Activated naive CD8-positive, alpha-beta T cell treated with anti-CD3 and anti-CD28 coated beads, Interleukin-2, amount 10 ng/mL, durations not matched to agents 7 days and 5 days (primary cell): ENCODE measurements around the gene HIGD1B. TPM values are rescaled to one million over a fixed set of nuclear protein-coding genes. Genes with fewer than 3 reads are reported as not detected.
A peak's percentile ranks its signal among the peaks of the same experiment; 100 is the strongest.

Source experiments
- ATAC-seq: fragments of 150-1000 bp; cut with Tn5 transposase; one replicate; pipeline ENCODE4 v1.10.0; 2021; ENCODE audit warnings: low read depth, moderate library complexity
- POLR2A ChIA-PET: fragments of 350-600 bp; sonication (Branson Sonifier 250); formaldehyde crosslinking; loops from one replicate; lab custom pipeline; 2021; ENCODE audit warnings: antibody characterized with exemption; lab: Charles Lee
- DNase-seq: peaks from one replicate; pipeline ENCODE4 v3.0.0; 2021
- H3K27ac Mint-ChIP-seq: one replicate; pipeline ENCODE4 v1.8.0; 2022; ENCODE audit warnings: mild to moderate bottlenecking, mixed read lengths
- H3K27me3 Mint-ChIP-seq: one replicate; pipeline ENCODE4 v1.8.0; 2022; ENCODE audit warnings: mild to moderate bottlenecking, moderate library complexity, mixed read lengths
- H3K36me3 Mint-ChIP-seq: one replicate; pipeline ENCODE4 v1.8.0; 2021; ENCODE audit warnings: mild to moderate bottlenecking, mixed read lengths
- H3K4me1 Mint-ChIP-seq: one replicate; pipeline ENCODE4 v1.8.0; 2021; ENCODE audit warnings: mixed read lengths
- H3K4me3 Mint-ChIP-seq: one replicate; pipeline ENCODE4 v1.8.0; 2022; ENCODE audit warnings: mild to moderate bottlenecking, moderate library complexity, mixed read lengths
- H3K9me3 Mint-ChIP-seq: one replicate; pipeline ENCODE4 v1.8.0; 2021; ENCODE audit warnings: mixed read lengths
- total RNA-seq, 2 experiments: library from RNA; stranded (reverse); gene quantifications; one replicate each; pipeline ENCODE4 v1.2.3, GENCODE V29; 2021

Gene HIGD1B
- total RNA-seq, 2 experiments from 2014 or later, result not detected

- Mint-ChIP-seq H3K4me1 (peaks cover 6% of the 10 kb centered on the region), H3K36me3 (no peaks in the 10 kb centered on the region), H3K4me3 (no peak overlapping the region), H3K27me3 (peaks cover 66% of the 10 kb centered on the region), H3K27ac (no peak overlapping the region), H3K9me3 (no peaks in the 10 kb centered on the region)
- DNase-seq (no peak), ATAC-seq (no peak)
- POLR2A ChIA-PET, result no interaction called here
Observed at GRCh38 chr17:44827863-44828262, 19.8 kb upstream of the HIGD1B start.

GRCh38 chr17:44828919-44829522 is 18.7 kb upstream of the HIGD1B start:
- H3K4me1 Mint-ChIP-seq, result peaks cover 6% of the 10 kb centered on the region
- H3K4me3 Mint-ChIP-seq, result peak overlapping the region; percentile 78
- H3K9me3 Mint-ChIP-seq, result no peaks in the 10 kb centered on the region
- H3K27me3 Mint-ChIP-seq, result peaks cover 72% of the 10 kb centered on the region
- no peaks in the 10 kb centered on the region for H3K36me3 Mint-ChIP-seq
- no peak for DNase-seq
- peak overlapping the region; percentile 5 for H3K27ac Mint-ChIP-seq
- POLR2A ChIA-PET, result interaction anchor here (0.6 kb wide), 1 partner anchor 32 kb away, joined by 5 read pairs; no protein-coding TSS in a partner anchor
- peak; percentile 19 for ATAC-seq

GRCh38 chr17:44829523-44830358 is 17.9 kb upstream of the HIGD1B start, which contains the start of gene GJC1:
Gene GJC1, minus strand, starts transcription at chr17:44830287. Its CDS starts 24,470 bp downstream, at chr17:44805817.
- Mint-ChIP-seq H3K4me1 (peaks cover 6% of the 10 kb centered on the region), H3K36me3 (no peaks in the 10 kb centered on the region), H3K27me3 (peaks cover 71% of the 10 kb centered on the region), H3K27ac (peak within 1 kb of the TSS; percentile 5), H3K4me3 (peak within 1 kb of the TSS; percentile 78), H3K9me3 (no peaks in the 10 kb centered on the region)
- DNase-seq (peak; percentile 58), ATAC-seq (peak; percentile 61)
- POLR2A ChIA-PET, result no interaction called here

- Mint-ChIP-seq H3K36me3 (no peaks in the 10 kb centered on the region), H3K4me3 (peak overlapping the region; percentile 74), H3K27ac (no peak overlapping the region), H3K4me1 (peaks cover 6% of the 10 kb centered on the region), H3K9me3 (no peaks in the 10 kb centered on the region), H3K27me3 (peaks cover 74% of the 10 kb centered on the region)
- peak; percentile 46 for DNase-seq
- POLR2A ChIA-PET, result interaction anchor here (0.7 to 1.5 kb wide), 2 partner anchors 55 to 166 kb away, joined by 3 to 4 read pairs; no protein-coding TSS in a partner anchor
- peak; percentile 35 for ATAC-seq
Observed at GRCh38 chr17:44830359-44831288, 17.1 kb upstream of the HIGD1B start.

- POLR2A ChIA-PET, result interaction anchor here (0.7 to 1.5 kb wide), 2 partner anchors 56 to 165 kb away, joined by 3 to 4 read pairs; no protein-coding TSS in a partner anchor
- Mint-ChIP-seq H3K36me3 (no peaks in the 10 kb centered on the region), H3K27me3 (peaks cover 68% of the 10 kb centered on the region), H3K27ac (no peak overlapping the region), H3K4me1 (peaks cover 6% of the 10 kb centered on the region), H3K9me3 (no peaks in the 10 kb centered on the region), H3K4me3 (no peak overlapping the region)
- ATAC-seq (no peak), DNase-seq (no peak)
Observed at GRCh38 chr17:44831371-44831770, 16.3 kb upstream of the HIGD1B start.

GRCh38 chr17:44832805-44833204 is 14.9 kb upstream of the HIGD1B start:
- no peaks in the 10 kb centered on the region for H3K9me3 Mint-ChIP-seq
- H3K27ac Mint-ChIP-seq, result no peak overlapping the region
- peaks cover 56% of the 10 kb centered on the region for H3K27me3 Mint-ChIP-seq
- POLR2A ChIA-PET, result interaction anchor here (0.6 kb wide), 1 partner anchor 108 kb away, joined by 3 read pairs; no protein-coding TSS in a partner anchor
- H3K36me3 Mint-ChIP-seq, result no peaks in the 10 kb centered on the region
- H3K4me3 Mint-ChIP-seq, result no peak overlapping the region
- H3K4me1 Mint-ChIP-seq, result peaks cover 6% of the 10 kb centered on the region
- no peak for ATAC-seq
- DNase-seq, result no peak

- no peaks in the 10 kb centered on the region for H3K9me3 Mint-ChIP-seq
- H3K27me3 Mint-ChIP-seq, result peaks cover 25% of the 10 kb centered on the region
- no peaks in the 10 kb centered on the region for H3K4me1 Mint-ChIP-seq
- H3K4me3 Mint-ChIP-seq, result no peak overlapping the region
- DNase-seq (no peak), ATAC-seq (no peak)
- no peaks in the 10 kb centered on the region for H3K36me3 Mint-ChIP-seq
- POLR2A ChIA-PET, result interaction anchor here (0.6 to 0.7 kb wide), 2 partner anchors 147 to 499 kb away, joined by 3 to 5 read pairs; no protein-coding TSS in a partner anchor
- H3K27ac Mint-ChIP-seq, result no peak overlapping the region
Observed at GRCh38 chr17:44837196-44837595, 10.5 kb upstream of the HIGD1B start.

GRCh38 chr17:44840274-44840673 is 7.4 kb upstream of the HIGD1B start:
- no peak overlapping the region for H3K27ac Mint-ChIP-seq
- ATAC-seq (peak; percentile 36), DNase-seq (no peak)
- POLR2A ChIA-PET, result interaction anchor here (0.6 kb wide), 1 partner anchor 22 kb away, joined by 3 read pairs; no protein-coding TSS in a partner anchor
- no peak overlapping the region for H3K4me3 Mint-ChIP-seq
- no peaks in the 10 kb centered on the region for H3K9me3 Mint-ChIP-seq
- H3K36me3 Mint-ChIP-seq, result no peaks in the 10 kb centered on the region
- H3K4me1 Mint-ChIP-seq, result no peaks in the 10 kb centered on the region
- H3K27me3 Mint-ChIP-seq, result peaks cover 2% of the 10 kb centered on the region

- no peak for DNase-seq
- no peak overlapping the region for H3K4me3 Mint-ChIP-seq
- no peak for ATAC-seq
- no peaks in the 10 kb centered on the region for H3K4me1 Mint-ChIP-seq
- no peaks in the 10 kb centered on the region for H3K36me3 Mint-ChIP-seq
- no peak overlapping the region for H3K27ac Mint-ChIP-seq
- H3K9me3 Mint-ChIP-seq, result no peaks in the 10 kb centered on the region
- POLR2A ChIA-PET, result interaction anchor here (0.6 kb wide), 1 partner anchor 129 kb away, joined by 8 read pairs; no protein-coding TSS in a partner anchor
- no peaks in the 10 kb centered on the region for H3K27me3 Mint-ChIP-seq
Observed at GRCh38 chr17:44840936-44841335, 6.7 kb upstream of the HIGD1B start.

- POLR2A ChIA-PET, result no interaction called here
- Mint-ChIP-seq H3K4me3 (no peak overlapping the region), H3K36me3 (no peaks in the 10 kb centered on the region), H3K27ac (no peak overlapping the region), H3K27me3 (no peaks in the 10 kb centered on the region), H3K4me1 (no peaks in the 10 kb centered on the region), H3K9me3 (no peaks in the 10 kb centered on the region)
- ATAC-seq, result no peak
- DNase-seq, result no peak
Observed at GRCh38 chr17:44842748-44843147, 4.9 kb upstream of the HIGD1B start.

- H3K9me3 Mint-ChIP-seq, result no peaks in the 10 kb centered on the region
- DNase-seq (no peak), ATAC-seq (no peak)
- H3K27me3 Mint-ChIP-seq, result no peaks in the 10 kb centered on the region
- no peaks in the 10 kb centered on the region for H3K4me1 Mint-ChIP-seq
- H3K36me3 Mint-ChIP-seq, result no peaks in the 10 kb centered on the region
- POLR2A ChIA-PET, result interaction anchor here (0.5 to 1.1 kb wide), 2 partner anchors 69 to 257 kb away, joined by 3 to 5 read pairs; no protein-coding TSS in a partner anchor
- H3K27ac Mint-ChIP-seq, result no peak overlapping the region
- no peak overlapping the region for H3K4me3 Mint-ChIP-seq
Observed at GRCh38 chr17:44844390-44844830, 3.3 kb upstream of the HIGD1B start.

- Mint-ChIP-seq H3K9me3 (no peaks in the 10 kb centered on the region), H3K4me1 (no peaks in the 10 kb centered on the region), H3K27ac (no peak overlapping the region), H3K36me3 (peaks cover 2% of the 10 kb centered on the region), H3K4me3 (no peak overlapping the region), H3K27me3 (no peaks in the 10 kb centered on the region)
- ATAC-seq (no peak), DNase-seq (no peak)
- POLR2A ChIA-PET, result no interaction called here
Observed at GRCh38 chr17:44846206-44846605, 1.5 kb upstream of the HIGD1B start.
